B cell (primary cell): ENCODE measurements around the gene ZBTB37. TPM values are rescaled to one million over a fixed set of nuclear protein-coding genes. Genes with fewer than 3 reads are reported as not detected.
"Not testable (repeated sequence)": the region's sequence is repeated elsewhere in the genome, so short reads cannot be mapped to it uniquely, and the experiment has no call there.

ENCODE experiments used
- ATAC-seq: fragments of 200-7000 bp; cut with Tn5 transposase; one replicate; pipeline ENCODE4 v1.10.0; 2021; ENCODE audit warnings: low read depth, mild to moderate bottlenecking, moderate number of reproducible peaks, moderate library complexity
- CTCF ChIA-PET: fragments of 350-600 bp; sonication (Branson Sonifier 250); formaldehyde crosslinking; loops from one replicate; lab custom pipeline; 2021; ENCODE audit warnings: antibody characterized with exemption, inconsistent platforms; lab: Charles Lee
- POLR2A ChIA-PET: fragments of 350-600 bp; sonication (Branson Sonifier 250); formaldehyde crosslinking; loops from one replicate; lab custom pipeline; 2021; ENCODE audit warnings: antibody characterized with exemption; lab: Charles Lee
- DNase-seq: peaks from one replicate; pipeline ENCODE4 v3.0.0; 2013
- H2AFZ ChIP-seq: 2 replicates; pipeline ENCODE4 v1.6.1; 2012; ENCODE audit warnings: mild to moderate bottlenecking, low read depth, low read length; ENCODE audit not compliant: insufficient read depth, poor library complexity, severe bottlenecking
- H3K27ac ChIP-seq, 2 donors: 1 replicate in 1 of 2; 2 replicates in 1 of 2; pipeline ENCODE4 v1.5.1; 2012 to 2013; ENCODE audit warnings: low read length in 2 of 2, mild to moderate bottlenecking in 2 of 2, moderate library complexity in 1 of 2
- H3K27me3 ChIP-seq, 4 experiments: fragments of 200-600 bp in 1 of 4; sonication (generic) in 1 of 4; replicated peaks in 1 of 4; 1 replicate in 2 of 4; 2 replicates in 2 of 4; pipeline versions ENCODE4 v1.6.1 to v1.7.0; 2013 to 2016; ENCODE audit warnings: low read length in 3 of 4, mild to moderate bottlenecking in 2 of 4, mixed read lengths in 1 of 4, moderate library complexity in 1 of 4; ENCODE audit not compliant: insufficient read depth in 4 of 4, control insufficient read depth in 3 of 4; ENCODE audit errors: control extremely low read depth in 1 of 4
- H3K36me3 ChIP-seq, 2 experiments: replicated peaks in 1 of 2; 1 replicate in 1 of 2; 2 replicates in 1 of 2; pipeline versions ENCODE4 v1.6.1 to v1.7.1; 2013; ENCODE audit warnings: low read length in 1 of 2; ENCODE audit not compliant: insufficient read depth in 2 of 2, control insufficient read depth in 1 of 2; ENCODE audit errors: control extremely low read depth in 1 of 2, extremely low read depth in 1 of 2
- H3K4me1 ChIP-seq, 2 donors: fragments of 200-600 bp in 1 of 2; sonication (generic) in 1 of 2; 1 replicate in 1 of 2; 2 replicates in 1 of 2; pipeline versions ENCODE4 v1.5.1 to v1.6.1; 2013 to 2017; ENCODE audit warnings: low read length in 2 of 2; ENCODE audit not compliant: control insufficient read depth in 2 of 2, insufficient read depth in 2 of 2
- H3K4me2 ChIP-seq: replicated peaks from 2 replicates; pipeline ENCODE3; 2012; ENCODE audit warnings: mild to moderate bottlenecking, low read depth, low read length; ENCODE audit not compliant: poor library complexity, severe bottlenecking
- H3K4me3 ChIP-seq, 5 experiments: fragments of 200-600 bp in 1 of 5; sonication (generic) in 1 of 5; 1 replicate in 3 of 5; 2 replicates in 2 of 5; pipeline versions ENCODE4 v1.5.1 to v1.7.0; 2011 to 2016; ENCODE audit warnings: low read length in 4 of 5, mild to moderate bottlenecking in 4 of 5, low read depth in 2 of 5, control low read depth in 1 of 5, moderate library complexity in 1 of 5; ENCODE audit not compliant: insufficient read depth in 1 of 5; ENCODE audit errors: control extremely low read depth in 1 of 5, extremely low read depth in 1 of 5
- H3K79me2 ChIP-seq: fragments of 200-600 bp; sonication (generic); one replicate; pipeline ENCODE4 v1.6.0; 2016; ENCODE audit warnings: low read length; ENCODE audit not compliant: control insufficient read depth, insufficient read depth
- H3K9ac ChIP-seq: fragments of 200-600 bp; sonication (generic); 2 replicates; pipeline ENCODE4 v1.6.1; 2017; ENCODE audit warnings: mild to moderate bottlenecking, low read length, moderate library complexity
- H3K9me3 ChIP-seq, 3 donors: one replicate each; pipeline versions ENCODE4 v1.6.1 to v1.7.1; 2013; ENCODE audit warnings: low read length in 2 of 3; ENCODE audit not compliant: control insufficient read depth in 2 of 3, insufficient read depth in 1 of 3; ENCODE audit errors: control extremely low read depth in 1 of 3
- H4K20me1 ChIP-seq: 2 replicates; pipeline ENCODE4 v1.6.0; 2012; ENCODE audit warnings: mild to moderate bottlenecking, low read length; ENCODE audit not compliant: insufficient read depth, control insufficient read depth, poor library complexity, severe bottlenecking
- H3K27ac Mint-ChIP-seq: one replicate; pipeline ENCODE4 v1.8.0; 2021; ENCODE audit warnings: mixed read lengths
- H3K27me3 Mint-ChIP-seq: one replicate; pipeline ENCODE4 v1.8.0; 2021; ENCODE audit warnings: mixed read lengths
- H3K4me1 Mint-ChIP-seq: one replicate; pipeline ENCODE4 v1.8.0; 2021; ENCODE audit warnings: mixed read lengths
- H3K4me3 Mint-ChIP-seq: one replicate; pipeline ENCODE4 v1.8.0; 2021; ENCODE audit warnings: mixed read lengths
- H3K9me3 Mint-ChIP-seq: one replicate; pipeline ENCODE4 v1.8.0; 2022; ENCODE audit warnings: mixed read lengths; ENCODE audit not compliant: insufficient read depth
- EZH2 ChIP-seq: IDR thresholded peaks from 2 replicates; pipeline ENCODE4 v1.6.1; 2012; ENCODE audit warnings: borderline replicate concordance, low read depth, mild to moderate bottlenecking, moderate library complexity, low read length; ENCODE audit not compliant: insufficient read depth, poor library complexity, severe bottlenecking
- WGBS: methylation state at CpG from one replicate; pipeline ENCODE4 v1.1.5; 2013; ENCODE audit warnings: missing lambda C conversion rate; ENCODE audit not compliant: insufficient coverage; 5-methylcytosine and 5-hydroxymethylcytosine counted together
- intact Hi-C: fragments of 100-400 bp; cut with micrococcal nuclease; formaldehyde crosslinking; loops from one replicate; pipeline ENCODE4 v1.10.0; 2022
- polyA plus RNA-seq: library from polyadenylated mRNA; depleted of rRNA; stranded (reverse); fragments of >200 nt; gene quantifications from 2 replicates; pipeline ENCODE4 v1.2.3, GENCODE V29; 2012
- total RNA-seq, 2 donors: library from RNA; stranded (reverse); fragments of 120-200 nt in 1 of 2; gene quantifications; 1 replicate in 1 of 2; 2 replicates in 1 of 2; pipeline versions ENCODE4 v1.2.3 to v1.2.4, GENCODE V29; 2013 to 2022
- TF ChIP-seq, protein P1 (sequence below): fragments of 200-600 bp; IDR thresholded peaks from one replicate; pipeline ENCODE4 v1.8.0; 2022; ENCODE audit warnings: antibody characterized with exemption, mild to moderate bottlenecking

The ZBTB37 gene
- total and polyA plus RNA-seq, 2 donors (not counting 1 experiment from before 2014, with no cell fraction given), result 4.9 to 37.1 TPM

DNA sequence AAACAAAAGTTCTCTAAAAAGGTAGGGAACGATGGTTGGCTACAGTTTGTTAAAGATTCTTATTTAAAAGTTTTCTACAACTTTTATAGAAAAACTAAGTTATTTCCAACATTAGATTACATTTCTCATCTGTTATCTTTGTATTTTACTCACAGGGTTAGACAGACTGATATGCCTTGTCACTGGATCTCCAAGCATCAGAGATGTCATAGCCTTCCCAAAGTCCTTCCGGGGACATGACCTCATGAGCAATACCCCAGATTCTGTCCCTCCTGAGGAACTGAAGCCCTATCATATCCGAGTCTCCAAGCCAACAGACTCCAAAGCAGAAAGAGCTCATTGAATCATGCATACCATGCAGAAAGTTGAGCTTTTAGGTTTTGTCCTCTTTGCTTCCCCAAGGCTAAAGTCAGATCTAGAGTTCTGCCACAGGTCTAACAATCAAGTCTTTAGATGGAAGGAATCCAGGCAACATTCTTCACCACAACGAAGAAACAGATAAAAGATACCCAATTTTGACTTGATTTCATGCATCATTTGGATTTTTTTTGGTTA lies 10.7 kb upstream of the ZBTB37 start:
- Mint-ChIP-seq H3K27me3 (no peaks in the 10 kb centered on the region), H3K27ac (no peak overlapping the region), H3K4me3 (no peak overlapping the region), H3K9me3 (no peaks in the 10 kb centered on the region), H3K4me1 (peaks cover 2% of the 10 kb centered on the region)
- Histone ChIP-seq H3K79me2 (no peaks in the 10 kb centered on the region), H3K36me3 (peaks cover 1 to 54% of the 10 kb centered on the region in 2 experiments), H2AFZ (no peak overlapping the region), H3K4me3 (no peak overlapping the region), H3K9ac (no peak overlapping the region), H3K27me3 (no peaks in the 10 kb centered on the region), H4K20me1 (no peaks in the 10 kb centered on the region), H3K4me2 (no peak overlapping the region), H3K4me1 (no peaks in the 10 kb centered on the region), H3K9me3 (no peaks in the 10 kb centered on the region), H3K27ac (no peak overlapping the region)
- TF ChIP-seq, protein P1, sequence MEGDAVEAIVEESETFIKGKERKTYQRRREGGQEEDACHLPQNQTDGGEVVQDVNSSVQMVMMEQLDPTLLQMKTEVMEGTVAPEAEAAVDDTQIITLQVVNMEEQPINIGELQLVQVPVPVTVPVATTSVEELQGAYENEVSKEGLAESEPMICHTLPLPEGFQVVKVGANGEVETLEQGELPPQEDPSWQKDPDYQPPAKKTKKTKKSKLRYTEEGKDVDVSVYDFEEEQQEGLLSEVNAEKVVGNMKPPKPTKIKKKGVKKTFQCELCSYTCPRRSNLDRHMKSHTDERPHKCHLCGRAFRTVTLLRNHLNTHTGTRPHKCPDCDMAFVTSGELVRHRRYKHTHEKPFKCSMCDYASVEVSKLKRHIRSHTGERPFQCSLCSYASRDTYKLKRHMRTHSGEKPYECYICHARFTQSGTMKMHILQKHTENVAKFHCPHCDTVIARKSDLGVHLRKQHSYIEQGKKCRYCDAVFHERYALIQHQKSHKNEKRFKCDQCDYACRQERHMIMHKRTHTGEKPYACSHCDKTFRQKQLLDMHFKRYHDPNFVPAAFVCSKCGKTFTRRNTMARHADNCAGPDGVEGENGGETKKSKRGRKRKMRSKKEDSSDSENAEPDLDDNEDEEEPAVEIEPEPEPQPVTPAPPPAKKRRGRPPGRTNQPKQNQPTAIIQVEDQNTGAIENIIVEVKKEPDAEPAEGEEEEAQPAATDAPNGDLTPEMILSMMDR, result no peak
- no peak for TF ChIP-seq EZH2
- 100% methylated on average over 2 of the region's 4 CpGs for WGBS
- no peak for DNase-seq
- ATAC-seq, result no peak
- ChIA-PET POLR2A (no interaction called here), CTCF (no interaction called here)
- intact Hi-C loops, result no loop called here

- H3K4me3 ChIP-seq, H3K9me3 Mint-ChIP-seq, H3K4me3 Mint-ChIP-seq, H3K27ac Mint-ChIP-seq, H3K4me2 ChIP-seq, DNase-seq, H3K27me3 Mint-ChIP-seq, H4K20me1 ChIP-seq, POLR2A ChIA-PET, intact Hi-C loops, H3K9me3 ChIP-seq, H3K79me2 ChIP-seq, H3K27me3 ChIP-seq, H3K9ac ChIP-seq, ATAC-seq, H3K27ac ChIP-seq, CTCF ChIA-PET, H3K4me1 ChIP-seq, H2AFZ ChIP-seq: not testable (repeated sequence)
- WGBS, result no CpG with 5 or more reads among the region's 5 CpGs
- H3K36me3 ChIP-seq, result peaks cover 1 to 56% of the 10 kb centered on the region in 2 experiments
- peaks cover 14% of the 10 kb centered on the region for H3K4me1 Mint-ChIP-seq
These were observed 8.6 kb upstream of the ZBTB37 start for GRCh38 chr1:173859547-173859946.
